Umbilical cord (tissue), 2 donors: ENCODE measurements around the gene NMNAT3. TPM values are rescaled to one million over a fixed set of nuclear protein-coding genes. Genes with fewer than 3 reads are reported as not detected.

Experiments used
- DNase-seq: peaks from one replicate; pipeline ENCODE4 v3.0.0-alpha.2; 2015; ENCODE audit warnings: low spot score
- total RNA-seq: library from RNA; depleted of rRNA; stranded (reverse); fragments of >200 nt; gene quantifications from one replicate; pipeline ENCODE4 v1.2.3, GENCODE V29; 2014; ENCODE audit warnings: low replicate concordance; ENCODE audit not compliant: insufficient read depth

The NMNAT3 gene
- total RNA-seq, 1 donor from 2014 or later = 15.6 TPM

GRCh38 chr3:139675327-139675726 lies 2.4 kb downstream of the NMNAT3 start:
- no peak for DNase-seq

DNA sequence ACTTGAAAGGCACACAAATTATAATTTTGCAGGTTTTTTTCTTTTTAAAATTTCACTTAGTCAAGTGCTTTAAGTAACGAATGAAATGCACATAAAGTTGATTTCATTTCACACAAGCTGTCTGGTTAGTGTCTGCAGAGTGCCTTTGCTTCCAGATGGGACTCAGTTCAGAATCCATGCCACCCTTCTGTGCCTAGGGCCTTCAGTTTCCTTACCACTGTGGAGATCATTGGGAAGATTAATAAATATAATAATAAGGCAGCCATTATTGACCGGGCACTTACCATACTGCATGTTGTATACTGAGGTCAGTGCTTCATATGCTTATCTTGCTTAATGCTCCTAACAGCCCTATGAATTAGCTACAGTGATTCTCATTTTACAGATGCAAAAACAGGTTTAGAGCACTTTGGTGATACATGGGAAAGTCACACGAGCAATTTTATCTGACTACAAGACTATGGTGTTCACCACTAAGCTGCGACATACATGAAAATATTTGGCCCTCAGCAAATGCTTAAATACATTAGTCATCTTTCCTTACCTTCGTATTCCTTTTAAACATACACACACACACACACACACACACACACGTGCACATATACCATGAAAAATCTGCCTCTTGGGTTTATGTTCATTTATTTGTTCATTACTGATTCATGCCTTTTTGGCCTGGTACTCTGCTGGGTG lies 3.1 kb downstream of the NMNAT3 start:
- DNase-seq = no peak

DNA sequence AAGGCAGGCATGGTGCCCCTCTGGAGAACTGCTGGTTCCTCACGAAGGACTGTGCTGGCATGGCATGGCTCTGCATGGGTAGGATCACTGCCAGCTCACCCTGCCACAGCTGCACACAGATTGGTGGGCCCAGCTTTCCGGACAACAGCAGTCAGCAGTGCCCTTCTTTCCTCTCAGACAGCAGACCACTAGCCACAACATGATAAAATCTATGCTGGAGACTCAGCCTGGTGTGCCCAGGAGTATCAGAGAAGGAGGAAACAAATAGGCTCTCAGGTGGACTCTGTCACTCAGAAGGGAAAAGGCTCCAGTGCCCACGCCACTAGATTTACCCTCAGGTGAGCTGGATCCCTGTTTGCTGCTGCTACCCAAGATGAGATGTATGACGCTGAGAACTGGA lies 4.9 kb downstream of the NMNAT3 start:
- no peak for DNase-seq

DNA sequence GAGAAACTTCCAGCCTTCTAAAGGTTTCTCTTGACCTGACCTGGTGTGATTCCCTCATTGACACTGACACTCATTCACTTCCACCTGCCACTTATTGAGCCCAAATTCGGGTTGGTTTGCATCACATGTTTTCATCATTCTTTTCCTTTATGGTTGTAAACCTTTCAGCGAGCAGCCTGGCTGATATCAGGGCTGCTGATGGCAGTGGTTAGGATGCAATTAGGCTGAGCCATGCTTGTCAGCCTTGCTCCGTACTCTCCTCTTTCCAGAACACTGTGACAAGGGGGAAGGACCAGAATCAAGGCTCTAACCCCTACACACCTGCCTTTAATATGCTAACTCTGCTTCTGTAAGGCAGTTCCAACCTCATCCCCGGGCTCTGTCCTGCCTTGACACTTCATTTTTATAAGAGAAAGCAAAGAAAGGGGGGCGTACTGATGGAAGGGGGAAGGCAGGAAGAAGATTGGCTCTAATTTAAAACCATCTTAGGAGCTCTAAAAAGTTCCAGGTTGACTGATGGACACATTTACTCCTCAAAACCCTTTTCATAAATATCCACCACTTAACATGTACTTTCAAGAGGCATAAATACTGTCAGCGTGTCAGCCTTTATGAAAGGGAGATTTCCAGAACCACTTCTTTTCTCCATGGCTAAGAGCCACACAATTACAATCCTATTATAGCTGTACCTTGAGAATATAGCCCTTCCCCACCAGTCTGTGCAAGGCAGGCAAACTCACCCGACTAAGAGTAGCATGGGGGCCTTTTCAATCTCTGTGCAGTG lies 5.7 kb downstream of the NMNAT3 start:
- DNase-seq = no peak

- DNase-seq = no peak
Observed at GRCh38 chr3:139671107-139671506, 6.7 kb downstream of the NMNAT3 start.

- DNase-seq = no peak
Observed at GRCh38 chr3:139670196-139670595, 7.6 kb downstream of the NMNAT3 start.

- DNase-seq = no peak
Observed at GRCh38 chr3:139668332-139668731, 9.4 kb downstream of the NMNAT3 start.

DNA sequence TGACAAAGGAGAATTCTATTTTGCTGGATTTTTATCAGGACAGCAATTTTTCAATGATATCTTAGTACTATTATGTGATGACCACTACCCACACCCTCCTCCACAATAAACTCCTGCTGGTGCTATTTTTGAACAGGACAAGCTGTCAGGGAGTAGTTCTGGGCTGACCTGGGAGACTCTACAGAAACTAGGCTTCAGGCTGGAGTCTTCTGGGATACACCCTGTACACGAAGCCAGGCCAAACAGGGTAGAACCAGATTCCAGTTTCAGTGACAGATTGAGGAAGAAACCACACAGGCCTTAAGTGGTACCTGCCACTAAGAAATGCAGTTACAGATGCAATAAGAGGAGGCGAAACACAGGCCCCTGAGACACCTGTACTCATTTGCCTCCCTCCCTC lies 12.8 kb downstream of the NMNAT3 start:
- DNase-seq = no peak

- no peak for DNase-seq
Observed at GRCh38 chr3:139660269-139660668, 17.5 kb downstream of the NMNAT3 start.

- DNase-seq = no peak
Observed at GRCh38 chr3:139659511-139659910, 18.3 kb downstream of the NMNAT3 start.

DNA sequence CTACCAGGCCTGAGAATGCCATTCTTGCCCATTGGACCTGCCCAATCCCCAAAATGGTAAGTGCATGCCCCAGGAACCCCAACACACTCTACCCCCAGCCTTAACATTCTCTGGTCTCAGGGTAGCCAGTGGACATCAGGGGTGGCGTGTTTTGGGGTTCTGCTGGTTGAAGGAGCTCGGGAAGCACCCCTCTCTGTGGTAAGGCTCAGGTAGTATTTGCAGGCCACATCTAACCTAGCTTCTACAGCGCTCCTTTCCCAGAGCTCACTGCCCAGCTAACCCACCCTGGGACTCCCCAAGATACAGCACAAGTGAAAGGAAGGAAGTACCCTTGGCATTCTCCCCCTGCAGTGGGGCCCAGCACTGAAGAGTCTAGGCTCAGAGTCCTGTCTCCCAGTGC lies 19.8 kb downstream of the NMNAT3 start:
- no peak for DNase-seq

DNA sequence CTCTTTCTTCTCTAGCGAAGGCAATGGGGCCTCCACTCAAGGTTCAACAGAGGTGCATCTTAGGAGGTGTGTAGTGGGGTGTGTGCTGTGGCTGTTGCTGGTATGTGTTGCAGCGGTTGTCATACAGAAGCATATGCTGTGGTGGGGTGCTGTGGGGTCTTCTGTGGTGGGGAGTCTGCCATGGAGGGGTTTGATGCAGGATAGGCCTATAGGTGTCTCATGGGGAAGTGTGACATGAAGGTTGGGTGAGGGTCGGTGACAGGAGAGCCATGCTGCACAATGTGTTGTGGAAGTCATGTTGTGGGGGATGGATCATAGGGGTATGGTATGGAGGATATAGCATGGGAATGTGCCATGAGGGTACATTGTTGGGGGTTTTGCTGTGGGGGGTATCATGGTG lies 20.3 kb downstream of the NMNAT3 start:
- no peak for DNase-seq

- DNase-seq = peak; percentile 88
Observed at GRCh38 chr3:139655909-139656595, 21.7 kb downstream of the NMNAT3 start.

GRCh38 chr3:139654637-139655365 lies 23.0 kb downstream of the NMNAT3 start:
- DNase-seq = peak; percentile 85

GRCh38 chr3:139653582-139653981 lies 24.2 kb downstream of the NMNAT3 start:
- peak; percentile 37 for DNase-seq

- no peak for DNase-seq
Observed at GRCh38 chr3:139652561-139652960, 25.2 kb downstream of the NMNAT3 start.

DNA sequence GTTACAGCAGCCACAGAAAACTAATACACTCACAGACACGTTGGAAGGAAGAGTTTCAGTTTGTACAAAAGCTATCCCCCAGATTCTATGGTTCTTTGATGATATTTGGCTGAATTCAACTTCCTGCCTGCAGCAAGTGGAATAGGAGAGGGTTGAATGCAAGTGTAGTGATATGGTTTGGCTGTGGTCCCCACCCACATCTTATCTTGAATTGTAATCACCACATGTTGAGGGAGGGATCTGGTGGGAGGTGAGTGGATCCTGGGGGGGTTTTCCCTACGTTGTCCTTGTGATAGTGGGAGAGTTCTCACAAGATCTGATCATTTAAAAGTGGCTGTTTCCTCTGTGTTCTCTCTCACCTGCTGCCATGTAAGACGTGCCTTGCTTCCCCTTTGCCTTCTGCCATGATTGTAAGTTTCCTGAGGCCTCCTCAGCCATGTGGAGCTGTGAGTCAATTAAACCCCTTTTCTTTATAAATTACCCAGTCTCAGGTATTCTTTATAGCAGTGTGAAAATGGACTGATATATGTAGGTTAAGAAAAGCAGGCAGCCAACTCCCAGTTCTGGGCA lies 29.8 kb downstream of the NMNAT3 start:
- DNase-seq = no peak

DNA sequence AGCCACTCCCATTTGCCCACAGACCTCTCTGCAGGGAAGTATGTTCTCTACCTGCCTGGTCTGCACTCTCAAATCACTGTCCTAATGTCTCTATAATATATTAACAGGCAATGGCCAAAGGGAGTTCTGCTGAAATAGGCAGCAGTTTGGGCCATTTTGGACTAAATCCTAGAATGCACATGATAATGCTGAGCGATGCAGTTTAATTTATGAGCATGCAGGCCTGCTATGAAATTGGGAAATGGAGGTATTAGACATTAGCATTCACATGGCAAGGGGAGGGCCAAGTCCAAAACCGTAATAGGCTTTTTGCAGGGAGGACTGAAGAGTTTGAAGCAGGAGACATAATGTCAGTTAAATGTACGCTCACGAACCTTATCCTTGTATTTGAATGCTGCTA lies 31.3 kb downstream of the NMNAT3 start:
- DNase-seq = no peak

DNA sequence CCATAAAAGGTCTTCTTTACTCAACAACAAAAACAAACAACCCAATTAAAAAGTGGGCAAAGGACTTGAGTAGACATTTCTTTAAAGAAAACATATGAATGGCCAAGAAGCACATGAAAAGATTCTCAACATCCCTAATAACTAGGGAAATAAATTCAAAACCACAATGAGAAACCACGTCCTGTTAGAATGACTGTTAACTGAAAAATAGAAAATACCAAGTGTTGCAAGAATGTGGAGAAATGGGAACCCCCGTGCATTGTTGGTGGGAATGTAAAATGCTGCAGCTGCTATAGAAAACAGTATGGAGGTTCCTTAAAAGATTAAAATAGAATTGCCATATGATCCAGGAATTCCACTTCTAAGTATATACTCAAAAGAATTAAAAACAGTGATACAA lies 34.8 kb downstream of the NMNAT3 start:
- DNase-seq = no peak

GRCh38 chr3:139640456-139640855 lies 37.3 kb downstream of the NMNAT3 start:
- no peak for DNase-seq

DNA sequence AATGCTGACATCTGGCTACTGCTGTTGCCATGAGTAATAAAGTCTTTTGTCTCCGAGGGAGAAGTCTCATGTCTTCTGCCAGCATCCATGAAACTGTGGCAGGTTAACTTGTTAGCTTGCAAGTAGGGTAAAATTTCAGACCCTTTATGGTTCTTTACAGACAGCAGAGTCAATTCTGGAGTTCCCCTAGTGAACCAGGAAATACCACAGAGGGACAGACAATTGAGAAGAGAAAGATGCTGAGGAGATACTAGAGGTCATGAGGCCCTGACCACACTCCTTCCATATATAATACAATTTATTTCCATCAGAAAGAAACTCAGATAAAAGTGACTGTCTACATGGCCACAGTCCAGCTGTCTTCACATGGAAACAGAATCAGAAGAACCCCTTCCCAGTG lies 38.1 kb downstream of the NMNAT3 start:
- DNase-seq = no peak

DNA sequence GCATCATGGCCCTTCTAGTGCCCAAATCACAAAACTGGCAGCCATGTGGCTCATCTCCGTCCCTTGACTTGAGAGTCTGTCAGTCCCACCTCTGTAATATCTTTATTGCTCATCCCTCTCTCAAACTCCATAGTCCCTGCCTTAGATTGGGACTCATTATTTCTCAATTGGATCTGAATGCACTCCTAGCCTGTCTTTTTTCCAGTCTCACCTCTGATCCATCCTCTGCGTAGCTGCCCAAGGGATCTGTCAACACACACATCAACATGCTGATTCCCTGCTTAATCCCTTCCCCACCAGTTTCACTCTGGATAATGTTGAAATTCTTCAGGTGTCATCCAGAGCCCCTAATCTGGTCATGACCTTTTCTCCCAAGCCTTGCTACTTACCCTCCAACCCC lies 39.3 kb downstream of the NMNAT3 start:
- DNase-seq = no peak
